K562 (cell line): ENCODE measurements around the gene SLC4A2. TPM values are rescaled to one million over a fixed set of nuclear protein-coding genes. Genes with fewer than 3 reads are reported as not detected.

Source experiments
- CHD7 ChIP-seq: fragments of 200-600 bp; sonication (generic); IDR thresholded peaks from one replicate; pipeline ENCODE4 v1.6.1; 2012; ENCODE audit warnings: mild to moderate bottlenecking, low read depth, low read length, inconsistent platforms
- polyA plus RNA-seq, 8 experiments: library from polyadenylated mRNA; depleted of rRNA in 4 of 8; stranded (reverse) in 5 of 8; unstranded in 3 of 8; fragments of >200 nt; fragmentation: Nextera tagmentation in 2 of 8; fragmentation: Illumina TruSeq in 1 of 8; extraction: Ambion mirVana in 2 of 8; extraction: Trizol in 1 of 8; gene quantifications; 2 replicates each; pipeline versions ENCODE4 v1.2.1 to v1.2.3, GENCODE V29; 2011 to 2014; ENCODE audit warnings: inconsistent platforms in 1 of 8, missing spikeins in 1 of 8
- total RNA-seq, 7 experiments: library from RNA; depleted of rRNA in 6 of 7; stranded (reverse); fragments of >200 nt in 6 of 7; fragmentation: Illumina TruSeq in 2 of 7; extraction: Trizol in 2 of 7; gene quantifications; 2 replicates each; pipeline versions ENCODE4 v1.2.1 to v1.2.3, GENCODE V29; 2011 to 2021; ENCODE audit warnings: low replicate concordance in 1 of 7

Gene SLC4A2
- total and polyA plus RNA-seq, 9 of the 15 experiments (the other 6 are each of a cell fraction or from before 2014, with no cell fraction given), result 11.4 to 375 (median 130) TPM

- peak; percentile 33 for TF ChIP-seq CHD7
- TF ChIP-seq, all 486 proteins: peak for 36
Observed at GRCh38 chr7:151060416-151061212, 1.2 kb downstream of the SLC4A2 start (continued).
